GM23338 (cell line): ENCODE data around the gene TTC3. TPM values are rescaled to one million over a fixed set of nuclear protein-coding genes. Genes with fewer than 3 reads are reported as not detected.

Experiments
- ATAC-seq: fragments of 200-7000 bp; cut with Tn5 transposase; 3 replicates; pipeline ENCODE4 v1.9.1; 2020
- DNase-seq: peaks from one replicate; pipeline ENCODE4 v3.0.0-alpha.2; 2015; ENCODE audit warnings: low spot score
- H2AFZ ChIP-seq: fragments of 200-600 bp; sonication (generic); 2 replicates; pipeline ENCODE4 v1.8.0; 2016; ENCODE audit warnings: antibody characterized with exemption, mild to moderate bottlenecking, moderate library complexity
- H3F3A ChIP-seq: fragments of 200-600 bp; sonication (generic); replicated peaks from 2 replicates; pipeline ENCODE4 v1.8.0; 2017; ENCODE audit warnings: antibody characterized with exemption, mixed run types, low read depth
- H3K27ac ChIP-seq: fragments of 200-600 bp; sonication (generic); 2 replicates; pipeline ENCODE4 v1.6.1; 2016; ENCODE audit warnings: low read depth
- H3K27me3 ChIP-seq: fragments of 200-600 bp; sonication (generic); 2 replicates; pipeline ENCODE4 v1.8.0; 2016; ENCODE audit warnings: mild to moderate bottlenecking, mixed run types, moderate library complexity; ENCODE audit not compliant: insufficient read depth
- H3K36me3 ChIP-seq: fragments of 200-600 bp; sonication (generic); 2 replicates; pipeline ENCODE4 v1.8.0; 2016; ENCODE audit warnings: mild to moderate bottlenecking; ENCODE audit not compliant: insufficient read depth
- H3K4me1 ChIP-seq: fragments of 200-600 bp; sonication (generic); 2 replicates; pipeline ENCODE4 v1.8.0; 2016; ENCODE audit warnings: mild to moderate bottlenecking, moderate library complexity; ENCODE audit not compliant: insufficient read depth
- H3K4me2 ChIP-seq: fragments of 200-600 bp; sonication (generic); 2 replicates; pipeline ENCODE4 v1.7.1; 2017; ENCODE audit warnings: mixed run types
- H3K4me3 ChIP-seq: fragments of 200-600 bp; sonication (generic); 2 replicates; pipeline ENCODE4 v1.6.1; 2016; ENCODE audit warnings: mixed run types
- H3K79me2 ChIP-seq: fragments of 200-600 bp; sonication (generic); replicated peaks from 2 replicates; pipeline ENCODE4 v1.8.0; 2017; ENCODE audit warnings: mild to moderate bottlenecking; ENCODE audit not compliant: insufficient read depth
- H3K9me2 ChIP-seq: fragments of 200-600 bp; sonication (generic); 2 replicates; pipeline ENCODE4 v1.8.0; 2017; ENCODE audit not compliant: insufficient read depth
- H4K20me1 ChIP-seq: fragments of 200-600 bp; sonication (generic); replicated peaks from 2 replicates; pipeline ENCODE4 v1.8.0; 2017; ENCODE audit warnings: mild to moderate bottlenecking; ENCODE audit not compliant: insufficient read depth
- H3K27ac Mint-ChIP-seq: 2 replicates; pipeline ENCODE4 v1.8.0; 2020; ENCODE audit warnings: inconsistent platforms, mild to moderate bottlenecking, moderate library complexity, mixed read lengths
- H3K27me3 Mint-ChIP-seq: 3 replicates; pipeline ENCODE4 v1.8.0; 2022; ENCODE audit warnings: low read depth, mild to moderate bottlenecking, moderate library complexity, mixed read lengths, inconsistent platforms; ENCODE audit not compliant: insufficient read depth, poor library complexity
- H3K36me3 Mint-ChIP-seq: 3 replicates; pipeline ENCODE4 v1.8.0; 2021; ENCODE audit warnings: low read depth, mild to moderate bottlenecking, inconsistent platforms, moderate library complexity, mixed read lengths
- H3K4me1 Mint-ChIP-seq: 3 replicates; pipeline ENCODE4 v1.8.0; 2020; ENCODE audit warnings: mild to moderate bottlenecking, inconsistent platforms, mixed read lengths
- H3K4me3 Mint-ChIP-seq: 3 replicates; pipeline ENCODE4 v1.8.0; 2021; ENCODE audit warnings: moderate library complexity, mild to moderate bottlenecking, inconsistent platforms, mixed read lengths
- H3K9me3 Mint-ChIP-seq: 3 replicates; pipeline ENCODE4 v1.8.0; 2020; ENCODE audit warnings: moderate library complexity, mild to moderate bottlenecking, inconsistent platforms, mixed read lengths
- CREB1 ChIP-seq: fragments of 250-450 bp; sonication (Bioruptor Pico); IDR thresholded peaks from 2 replicates; pipeline ENCODE4 v1.5.0; 2020; ENCODE audit warnings: low read depth, mild to moderate bottlenecking, moderate library complexity
- EZH2 ChIP-seq: fragments of 200-600 bp; sonication (generic); IDR thresholded peaks from one replicate; pipeline ENCODE4 v1.8.0; 2017; ENCODE audit warnings: antibody characterized with exemption, mild to moderate bottlenecking, low read depth; ENCODE audit not compliant: unreplicated experiment
- EZH2phosphoT487 ChIP-seq: fragments of 200-600 bp; sonication (generic); IDR thresholded peaks from one replicate; pipeline ENCODE4 v1.8.1; 2018; ENCODE audit warnings: antibody characterized with exemption; ENCODE audit not compliant: unreplicated experiment
- JUNB ChIP-seq: IDR thresholded peaks from one replicate; pipeline ENCODE4 v1.6.1; 2016; ENCODE audit warnings: antibody characterized with exemption; ENCODE audit not compliant: unreplicated experiment
- POLR2AphosphoS5 ChIP-seq: IDR thresholded peaks from 2 replicates; pipeline ENCODE4 v1.6.1; 2016; ENCODE audit warnings: antibody characterized with exemption, low read depth
- STAT1 ChIP-seq: IDR thresholded peaks from one replicate; pipeline ENCODE4 v1.6.1; 2016; ENCODE audit warnings: antibody characterized with exemption; ENCODE audit not compliant: unreplicated experiment
- ZNF114 ChIP-seq: fragments of 250-450 bp; sonication (Bioruptor Pico); IDR thresholded peaks from 2 replicates; pipeline ENCODE4 v1.5.0; 2020; ENCODE audit warnings: mild to moderate bottlenecking, moderate library complexity
- ZNF331 ChIP-seq: fragments of 250-450 bp; sonication (Bioruptor Pico); IDR thresholded peaks from 2 replicates; pipeline ENCODE4 v1.5.0; 2020; ENCODE audit warnings: low read depth, mild to moderate bottlenecking, moderate library complexity
- polyA plus RNA-seq: library from polyadenylated mRNA; unstranded; fragments of >200 nt; fragmentation: Nextera tagmentation; extraction: Ambion mirVana; gene quantifications from 2 replicates; pipeline ENCODE4 v1.2.1, GENCODE V29; 2016
- total RNA-seq: library from RNA; depleted of rRNA; stranded (reverse); fragments of >200 nt; shearing (Covaris generic); gene quantifications from 2 replicates; pipeline ENCODE4 v1.2.3, GENCODE V29; 2014
- TF ChIP-seq, protein P1 (sequence below): IDR thresholded peaks from 2 replicates; pipeline ENCODE4 v1.6.1; 2016; ENCODE audit warnings: antibody characterized with exemption
- TF ChIP-seq, protein P2 (sequence below): fragments of 250-450 bp; sonication (Bioruptor Pico); IDR thresholded peaks from 2 replicates; pipeline ENCODE4 v1.5.0; 2020; ENCODE audit warnings: mild to moderate bottlenecking, moderate library complexity
- TF ChIP-seq, protein P3 (sequence below), 2 experiments: fragments of 200-600 bp in 1 of 2; sonication (generic) in 1 of 2; conservative IDR thresholded peaks; 2 replicates each; pipeline versions ENCODE4 v1.5.1 to v1.6.1; 2016 to 2017; ENCODE audit warnings: antibody characterized with exemption in 2 of 2, low read depth in 2 of 2, mild to moderate bottlenecking in 2 of 2, moderate library complexity in 1 of 2

TTC3 gene
- total and polyA plus RNA-seq, 2 experiments from 2014 or later, result 28.9 to 48.6 TPM

DNA sequence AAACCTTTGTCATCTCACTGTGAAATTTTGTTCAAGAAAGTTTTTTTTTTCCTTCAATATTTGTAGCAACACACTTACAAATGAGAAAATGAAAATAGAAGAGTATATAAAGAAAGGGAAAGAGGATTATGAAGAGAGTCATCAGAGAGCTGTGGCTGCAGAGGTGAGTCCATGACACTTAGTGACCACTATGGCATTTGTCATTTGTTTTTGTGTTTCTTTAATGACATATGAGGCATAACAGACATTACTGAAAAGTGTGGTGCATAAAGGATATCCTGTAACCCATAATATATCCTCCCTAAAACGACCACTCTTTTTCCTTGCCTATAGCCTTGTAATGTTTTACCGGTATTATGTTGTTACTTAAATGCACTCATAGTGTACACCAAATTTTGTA, 113.9 kb downstream of the TTC3 start:
- Histone ChIP-seq H3F3A (no peaks in the 10 kb centered on the region), H3K36me3 (no peaks in the 10 kb centered on the region), H3K27me3 (no peaks in the 10 kb centered on the region), H3K9me2 (0 out of 2 replicates have a peak, but pooled peaks cover 5% of the 10 kb centered on the region), H4K20me1 (no peaks in the 10 kb centered on the region), H3K27ac (no peak overlapping the region), H3K4me1 (no peaks in the 10 kb centered on the region), H3K4me3 (no peak overlapping the region), H3K79me2 (no peaks in the 10 kb centered on the region), H3K4me2 (no peak overlapping the region), H2AFZ (no peak overlapping the region)
- ATAC-seq (no peak), DNase-seq (no peak)
- no peaks in the 10 kb centered on the region for H3K27me3 Mint-ChIP-seq
- H3K4me3 Mint-ChIP-seq, result no peak overlapping the region
- peaks cover 2% of the 10 kb centered on the region; the same call in 1 of the 3 replicates for H3K36me3 Mint-ChIP-seq
- H3K27ac Mint-ChIP-seq, result no peak overlapping the region
- no peaks in the 10 kb centered on the region for H3K4me1 Mint-ChIP-seq
- no peaks in the 10 kb centered on the region for H3K9me3 Mint-ChIP-seq
- TF ChIP-seq JUNB (no peak), STAT1 (no peak), EZH2phosphoT487 (no peak), POLR2AphosphoS5 (no peak), ZNF331 (no peak)
- TF ChIP-seq, protein P1, sequence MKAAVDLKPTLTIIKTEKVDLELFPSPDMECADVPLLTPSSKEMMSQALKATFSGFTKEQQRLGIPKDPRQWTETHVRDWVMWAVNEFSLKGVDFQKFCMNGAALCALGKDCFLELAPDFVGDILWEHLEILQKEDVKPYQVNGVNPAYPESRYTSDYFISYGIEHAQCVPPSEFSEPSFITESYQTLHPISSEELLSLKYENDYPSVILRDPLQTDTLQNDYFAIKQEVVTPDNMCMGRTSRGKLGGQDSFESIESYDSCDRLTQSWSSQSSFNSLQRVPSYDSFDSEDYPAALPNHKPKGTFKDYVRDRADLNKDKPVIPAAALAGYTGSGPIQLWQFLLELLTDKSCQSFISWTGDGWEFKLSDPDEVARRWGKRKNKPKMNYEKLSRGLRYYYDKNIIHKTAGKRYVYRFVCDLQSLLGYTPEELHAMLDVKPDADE, result no peak

DNA sequence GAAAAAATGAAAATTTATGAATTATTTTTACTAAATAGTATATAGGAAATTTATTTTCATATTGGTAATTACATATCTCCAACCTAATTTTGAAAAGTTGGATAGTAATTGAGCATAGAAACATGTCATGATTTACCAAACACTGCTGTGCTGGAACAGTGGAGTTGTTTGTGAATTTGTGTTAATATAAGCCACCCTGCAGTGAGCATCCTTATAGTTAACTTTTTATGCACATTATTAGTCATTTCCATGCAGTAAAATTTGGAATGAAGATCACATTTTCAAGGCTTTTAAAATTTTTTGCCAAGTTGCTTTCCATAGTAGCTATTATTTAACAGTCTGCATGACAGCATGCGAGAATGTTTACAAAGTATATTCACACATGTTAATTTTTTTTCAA, 115.8 kb downstream of the TTC3 start:
- H3K27ac Mint-ChIP-seq, result no peak overlapping the region
- H3K4me1 ChIP-seq, result no peaks in the 10 kb centered on the region; the same call in 1 of the 2 replicates
- no peaks in the 10 kb centered on the region for H3K9me2 ChIP-seq
- no peaks in the 10 kb centered on the region for H3K36me3 Mint-ChIP-seq
- no peak overlapping the region for H2AFZ ChIP-seq
- ATAC-seq (no peak), DNase-seq (no peak)
- H4K20me1 ChIP-seq, result no peaks in the 10 kb centered on the region
- H3K4me3 ChIP-seq, result no peak overlapping the region
- no peaks in the 10 kb centered on the region for H3K36me3 ChIP-seq
- H3F3A ChIP-seq, result no peaks in the 10 kb centered on the region
- H3K4me1 Mint-ChIP-seq, result peaks cover 11% of the 10 kb centered on the region
- no peaks in the 10 kb centered on the region for H3K27me3 ChIP-seq
- H3K4me3 Mint-ChIP-seq, result no peak overlapping the region
- no peak overlapping the region for H3K27ac ChIP-seq
- H3K9me3 Mint-ChIP-seq, result no peaks in the 10 kb centered on the region
- no peak overlapping the region for H3K4me2 ChIP-seq
- H3K27me3 Mint-ChIP-seq, result peaks cover 4% of the 10 kb centered on the region
- H3K79me2 ChIP-seq, result no peaks in the 10 kb centered on the region
- TF ChIP-seq ZNF114 (CRISPR knock-in tag) (no peak), ZNF331 (no peak), EZH2 (no peak), JUNB (no peak), STAT1 (no peak), CREB1 (CRISPR knock-in tag) (no peak)
- TF ChIP-seq, protein P2, sequence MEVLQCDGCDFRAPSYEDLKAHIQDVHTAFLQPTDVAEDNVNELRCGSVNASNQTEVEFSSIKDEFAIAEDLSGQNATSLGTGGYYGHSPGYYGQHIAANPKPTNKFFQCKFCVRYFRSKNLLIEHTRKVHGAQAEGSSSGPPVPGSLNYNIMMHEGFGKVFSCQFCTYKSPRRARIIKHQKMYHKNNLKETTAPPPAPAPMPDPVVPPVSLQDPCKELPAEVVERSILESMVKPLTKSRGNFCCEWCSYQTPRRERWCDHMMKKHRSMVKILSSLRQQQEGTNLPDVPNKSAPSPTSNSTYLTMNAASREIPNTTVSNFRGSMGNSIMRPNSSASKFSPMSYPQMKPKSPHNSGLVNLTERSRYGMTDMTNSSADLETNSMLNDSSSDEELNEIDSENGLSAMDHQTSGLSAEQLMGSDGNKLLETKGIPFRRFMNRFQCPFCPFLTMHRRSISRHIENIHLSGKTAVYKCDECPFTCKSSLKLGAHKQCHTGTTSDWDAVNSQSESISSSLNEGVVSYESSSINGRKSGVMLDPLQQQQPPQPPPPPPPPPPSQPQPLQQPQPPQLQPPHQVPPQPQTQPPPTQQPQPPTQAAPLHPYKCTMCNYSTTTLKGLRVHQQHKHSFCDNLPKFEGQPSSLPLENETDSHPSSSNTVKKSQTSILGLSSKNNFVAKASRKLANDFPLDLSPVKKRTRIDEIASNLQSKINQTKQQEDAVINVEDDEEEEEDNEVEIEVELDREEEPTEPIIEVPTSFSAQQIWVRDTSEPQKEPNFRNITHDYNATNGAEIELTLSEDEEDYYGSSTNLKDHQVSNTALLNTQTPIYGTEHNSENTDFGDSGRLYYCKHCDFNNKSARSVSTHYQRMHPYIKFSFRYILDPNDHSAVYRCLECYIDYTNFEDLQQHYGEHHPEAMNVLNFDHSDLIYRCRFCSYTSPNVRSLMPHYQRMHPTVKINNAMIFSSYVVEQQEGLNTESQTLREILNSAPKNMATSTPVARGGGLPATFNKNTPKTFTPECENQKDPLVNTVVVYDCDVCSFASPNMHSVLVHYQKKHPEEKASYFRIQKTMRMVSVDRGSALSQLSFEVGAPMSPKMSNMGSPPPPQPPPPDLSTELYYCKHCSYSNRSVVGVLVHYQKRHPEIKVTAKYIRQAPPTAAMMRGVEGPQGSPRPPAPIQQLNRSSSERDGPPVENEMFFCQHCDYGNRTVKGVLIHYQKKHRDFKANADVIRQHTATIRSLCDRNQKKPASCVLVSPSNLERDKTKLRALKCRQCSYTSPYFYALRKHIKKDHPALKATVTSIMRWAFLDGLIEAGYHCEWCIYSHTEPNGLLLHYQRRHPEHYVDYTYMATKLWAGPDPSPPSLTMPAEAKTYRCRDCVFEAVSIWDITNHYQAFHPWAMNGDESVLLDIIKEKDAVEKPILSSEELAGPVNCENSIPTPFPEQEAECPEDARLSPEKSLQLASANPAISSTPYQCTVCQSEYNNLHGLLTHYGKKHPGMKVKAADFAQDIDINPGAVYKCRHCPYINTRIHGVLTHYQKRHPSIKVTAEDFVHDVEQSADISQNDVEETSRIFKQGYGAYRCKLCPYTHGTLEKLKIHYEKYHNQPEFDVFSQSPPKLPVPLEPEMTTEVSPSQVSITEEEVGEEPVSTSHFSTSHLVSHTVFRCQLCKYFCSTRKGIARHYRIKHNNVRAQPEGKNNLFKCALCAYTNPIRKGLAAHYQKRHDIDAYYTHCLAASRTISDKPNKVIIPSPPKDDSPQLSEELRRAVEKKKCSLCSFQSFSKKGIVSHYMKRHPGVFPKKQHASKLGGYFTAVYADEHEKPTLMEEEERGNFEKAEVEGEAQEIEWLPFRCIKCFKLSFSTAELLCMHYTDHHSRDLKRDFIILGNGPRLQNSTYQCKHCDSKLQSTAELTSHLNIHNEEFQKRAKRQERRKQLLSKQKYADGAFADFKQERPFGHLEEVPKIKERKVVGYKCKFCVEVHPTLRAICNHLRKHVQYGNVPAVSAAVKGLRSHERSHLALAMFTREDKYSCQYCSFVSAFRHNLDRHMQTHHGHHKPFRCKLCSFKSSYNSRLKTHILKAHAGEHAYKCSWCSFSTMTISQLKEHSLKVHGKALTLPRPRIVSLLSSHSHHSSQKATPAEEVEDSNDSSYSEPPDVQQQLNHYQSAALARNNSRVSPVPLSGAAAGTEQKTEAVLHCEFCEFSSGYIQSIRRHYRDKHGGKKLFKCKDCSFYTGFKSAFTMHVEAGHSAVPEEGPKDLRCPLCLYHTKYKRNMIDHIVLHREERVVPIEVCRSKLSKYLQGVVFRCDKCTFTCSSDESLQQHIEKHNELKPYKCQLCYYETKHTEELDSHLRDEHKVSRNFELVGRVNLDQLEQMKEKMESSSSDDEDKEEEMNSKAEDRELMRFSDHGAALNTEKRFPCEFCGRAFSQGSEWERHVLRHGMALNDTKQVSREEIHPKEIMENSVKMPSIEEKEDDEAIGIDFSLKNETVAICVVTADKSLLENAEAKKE (CRISPR knock-in tag), result no peak
- TF ChIP-seq, protein P3, sequence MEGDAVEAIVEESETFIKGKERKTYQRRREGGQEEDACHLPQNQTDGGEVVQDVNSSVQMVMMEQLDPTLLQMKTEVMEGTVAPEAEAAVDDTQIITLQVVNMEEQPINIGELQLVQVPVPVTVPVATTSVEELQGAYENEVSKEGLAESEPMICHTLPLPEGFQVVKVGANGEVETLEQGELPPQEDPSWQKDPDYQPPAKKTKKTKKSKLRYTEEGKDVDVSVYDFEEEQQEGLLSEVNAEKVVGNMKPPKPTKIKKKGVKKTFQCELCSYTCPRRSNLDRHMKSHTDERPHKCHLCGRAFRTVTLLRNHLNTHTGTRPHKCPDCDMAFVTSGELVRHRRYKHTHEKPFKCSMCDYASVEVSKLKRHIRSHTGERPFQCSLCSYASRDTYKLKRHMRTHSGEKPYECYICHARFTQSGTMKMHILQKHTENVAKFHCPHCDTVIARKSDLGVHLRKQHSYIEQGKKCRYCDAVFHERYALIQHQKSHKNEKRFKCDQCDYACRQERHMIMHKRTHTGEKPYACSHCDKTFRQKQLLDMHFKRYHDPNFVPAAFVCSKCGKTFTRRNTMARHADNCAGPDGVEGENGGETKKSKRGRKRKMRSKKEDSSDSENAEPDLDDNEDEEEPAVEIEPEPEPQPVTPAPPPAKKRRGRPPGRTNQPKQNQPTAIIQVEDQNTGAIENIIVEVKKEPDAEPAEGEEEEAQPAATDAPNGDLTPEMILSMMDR (conservative IDR thresholded peaks at IDR 0.05; ENCODE audit: low read depth in 2 of 2), result no peak
- TF ChIP-seq, protein P1, result no peak
